Liver (tissue), 9 donors: ENCODE data around the gene NDUFAF8. TPM values are rescaled to one million over a fixed set of nuclear protein-coding genes. Genes with fewer than 3 reads are reported as not detected.

Experiments
- DNase-seq: peaks from one replicate; pipeline ENCODE4 v3.0.0-alpha.2; 2017; ENCODE audit warnings: low spot score
- H3K27ac ChIP-seq, 2 donors: one replicate each; pipeline ENCODE4 v1.7.0; 2013; ENCODE audit warnings: inconsistent platforms in 2 of 2, low read length in 2 of 2, control low read depth in 1 of 2, low read depth in 1 of 2, mild to moderate bottlenecking in 1 of 2
- H3K27me3 ChIP-seq, 4 donors: one replicate each; pipeline versions ENCODE4 v1.6.1 to v1.7.0; 2013; ENCODE audit warnings: low read length in 3 of 4, inconsistent platforms in 1 of 4, mild to moderate bottlenecking in 1 of 4, moderate library complexity in 1 of 4; ENCODE audit not compliant: control insufficient read depth in 4 of 4, insufficient read depth in 4 of 4
- H3K36me3 ChIP-seq, 4 donors: one replicate each; pipeline versions ENCODE4 v1.6.1 to v1.7.0; 2013; ENCODE audit warnings: low read length in 3 of 4, mild to moderate bottlenecking in 3 of 4, low read depth in 1 of 4, moderate library complexity in 1 of 4; ENCODE audit not compliant: control insufficient read depth in 4 of 4, insufficient read depth in 3 of 4
- H3K4me1 ChIP-seq, 4 donors: one replicate each; pipeline versions ENCODE4 v1.6.1 to v1.7.0; 2013; ENCODE audit warnings: low read length in 3 of 4, mild to moderate bottlenecking in 3 of 4, moderate library complexity in 1 of 4; ENCODE audit not compliant: control insufficient read depth in 4 of 4, insufficient read depth in 4 of 4
- H3K4me3 ChIP-seq, 3 donors: one replicate each; pipeline versions ENCODE4 v1.6.1 to v1.7.0; 2013; ENCODE audit warnings: low read length in 3 of 3, control low read depth in 1 of 3, low read depth in 1 of 3, mild to moderate bottlenecking in 1 of 3
- H3K9ac ChIP-seq, 2 donors: one replicate each; pipeline ENCODE4 v1.7.0; 2013; ENCODE audit warnings: low read length in 2 of 2, mild to moderate bottlenecking in 2 of 2, moderate library complexity in 2 of 2, control low read depth in 1 of 2, low read depth in 1 of 2
- H3K9me3 ChIP-seq, 4 donors: one replicate each; pipeline versions ENCODE4 v1.6.1 to v1.7.0; 2013; ENCODE audit warnings: low read length in 3 of 4; ENCODE audit not compliant: control insufficient read depth in 4 of 4
- EGR1 ChIP-seq, 2 donors: IDR thresholded peaks; 2 replicates each; pipeline ENCODE4 v1.6.1; 2016 to 2018; ENCODE audit warnings: antibody characterized with exemption in 2 of 2, low read depth in 2 of 2
- FOXA2 ChIP-seq: IDR thresholded peaks from 2 replicates; pipeline ENCODE4 v1.6.1; 2016; ENCODE audit warnings: antibody characterized with exemption
- GABPA ChIP-seq, 2 donors: IDR thresholded peaks in 1 of 2; conservative IDR thresholded peaks in 1 of 2; 2 replicates each; pipeline ENCODE4 v1.6.1; 2016; ENCODE audit warnings: antibody characterized with exemption in 2 of 2, mild to moderate bottlenecking in 1 of 2, moderate library complexity in 1 of 2
- HNF4A ChIP-seq, 2 donors: conservative IDR thresholded peaks; 2 replicates each; pipeline ENCODE4 v1.6.1; 2016; ENCODE audit warnings: antibody characterized with exemption in 2 of 2, mild to moderate bottlenecking in 2 of 2
- HNF4G ChIP-seq: IDR thresholded peaks from 2 replicates; pipeline ENCODE4 v1.6.1; 2016; ENCODE audit warnings: antibody characterized with exemption
- JUND ChIP-seq, 2 donors: IDR thresholded peaks; 2 replicates each; pipeline ENCODE4 v1.6.1; 2016; ENCODE audit warnings: antibody characterized with exemption in 2 of 2
- NR2F2 ChIP-seq: IDR thresholded peaks from 2 replicates; pipeline ENCODE4 v1.6.1; 2016; ENCODE audit warnings: antibody characterized with exemption
- RAD21 ChIP-seq, 2 donors: IDR thresholded peaks; 2 replicates each; pipeline ENCODE4 v1.6.1; 2016; ENCODE audit warnings: antibody characterized with exemption in 2 of 2, mild to moderate bottlenecking in 2 of 2
- RXRA ChIP-seq, 2 donors: IDR thresholded peaks; 2 replicates each; pipeline ENCODE4 v1.6.1; 2017 to 2018; ENCODE audit warnings: antibody characterized with exemption in 2 of 2, mild to moderate bottlenecking in 1 of 2
- SP1 ChIP-seq: IDR thresholded peaks from 2 replicates; pipeline ENCODE4 v1.6.1; 2018; ENCODE audit warnings: antibody characterized with exemption, mild to moderate bottlenecking
- TAF1 ChIP-seq: conservative IDR thresholded peaks from 2 replicates; pipeline ENCODE4 v1.6.1; 2016; ENCODE audit warnings: antibody characterized with exemption, mild to moderate bottlenecking
- YY1 ChIP-seq: IDR thresholded peaks from 2 replicates; pipeline ENCODE4 v1.6.1; 2016; ENCODE audit warnings: antibody characterized with exemption, mild to moderate bottlenecking
- WGBS: extraction: QIAGEN DNeasy Blood & Tissue Kit; methylation state at CpG from one replicate; pipeline ENCODE4 v1.1.7; 2013; 5-methylcytosine and 5-hydroxymethylcytosine counted together
- polyA plus RNA-seq, 2 donors: library from polyadenylated mRNA; stranded (reverse) in 1 of 2; unstranded in 1 of 2; fragments of 200-250 nt in 1 of 2; fragments of >200 nt in 1 of 2; fragmentation: Nextera tagmentation in 1 of 2; extraction: Ambion mirVana in 1 of 2; gene quantifications; one replicate each; pipeline versions ENCODE4 v1.2.1 to v1.2.3, GENCODE V29; 2013 to 2015
- total RNA-seq, 2 donors: library from RNA; depleted of rRNA; stranded (reverse); fragments of >200 nt; gene quantifications; one replicate each; pipeline ENCODE4 v1.2.3, GENCODE V29; 2014
- TF ChIP-seq, protein P1 (sequence below): IDR thresholded peaks from 2 replicates; pipeline ENCODE4 v1.6.1; 2016; ENCODE audit warnings: antibody characterized with exemption, mild to moderate bottlenecking
- TF ChIP-seq, protein P2 (sequence below): IDR thresholded peaks from 2 replicates; pipeline ENCODE4 v1.6.1; 2016; ENCODE audit warnings: antibody characterized with exemption
- TF ChIP-seq, protein P3 (sequence below): fragments of 150-350 bp; IDR thresholded peaks from 2 replicates; pipeline ENCODE4 v1.5.1; 2017; ENCODE audit warnings: improper control_type of control experiment, low read depth, low read length; ENCODE audit not compliant: missing input control
- TF ChIP-seq, protein P4 (sequence below): IDR thresholded peaks from 2 replicates; pipeline ENCODE4 v1.6.1; 2016; ENCODE audit warnings: antibody characterized with exemption
- donor health status: healthy.
- donor health status: healthy.
- donor health status: healthy.
- donor health status: healthy.
- donor health status: healthy.

NDUFAF8 gene
- total and polyA plus RNA-seq, 4 donors: 8.3 to 67.4 (median 15.5) TPM

DNA sequence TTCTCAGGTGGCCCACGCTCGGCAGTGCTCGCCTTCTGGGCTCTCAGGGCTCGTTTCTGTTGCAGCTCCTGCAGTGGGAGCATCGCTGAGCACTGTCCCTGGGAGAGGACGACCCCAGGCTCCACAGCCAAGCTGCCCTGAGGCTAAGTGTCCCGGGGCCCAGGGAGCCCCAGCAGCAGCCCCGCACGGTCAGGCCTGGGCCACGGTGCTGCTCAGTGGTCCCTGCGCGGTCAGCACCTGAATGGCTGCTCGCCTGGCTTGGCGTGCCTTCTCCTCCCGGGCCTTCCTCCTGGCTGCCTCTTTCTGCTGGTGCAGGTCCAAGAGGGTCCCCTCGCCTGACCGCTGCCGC is 39.7 kb upstream of the NDUFAF8 start (continued):
- TF ChIP-seq, protein P1, sequence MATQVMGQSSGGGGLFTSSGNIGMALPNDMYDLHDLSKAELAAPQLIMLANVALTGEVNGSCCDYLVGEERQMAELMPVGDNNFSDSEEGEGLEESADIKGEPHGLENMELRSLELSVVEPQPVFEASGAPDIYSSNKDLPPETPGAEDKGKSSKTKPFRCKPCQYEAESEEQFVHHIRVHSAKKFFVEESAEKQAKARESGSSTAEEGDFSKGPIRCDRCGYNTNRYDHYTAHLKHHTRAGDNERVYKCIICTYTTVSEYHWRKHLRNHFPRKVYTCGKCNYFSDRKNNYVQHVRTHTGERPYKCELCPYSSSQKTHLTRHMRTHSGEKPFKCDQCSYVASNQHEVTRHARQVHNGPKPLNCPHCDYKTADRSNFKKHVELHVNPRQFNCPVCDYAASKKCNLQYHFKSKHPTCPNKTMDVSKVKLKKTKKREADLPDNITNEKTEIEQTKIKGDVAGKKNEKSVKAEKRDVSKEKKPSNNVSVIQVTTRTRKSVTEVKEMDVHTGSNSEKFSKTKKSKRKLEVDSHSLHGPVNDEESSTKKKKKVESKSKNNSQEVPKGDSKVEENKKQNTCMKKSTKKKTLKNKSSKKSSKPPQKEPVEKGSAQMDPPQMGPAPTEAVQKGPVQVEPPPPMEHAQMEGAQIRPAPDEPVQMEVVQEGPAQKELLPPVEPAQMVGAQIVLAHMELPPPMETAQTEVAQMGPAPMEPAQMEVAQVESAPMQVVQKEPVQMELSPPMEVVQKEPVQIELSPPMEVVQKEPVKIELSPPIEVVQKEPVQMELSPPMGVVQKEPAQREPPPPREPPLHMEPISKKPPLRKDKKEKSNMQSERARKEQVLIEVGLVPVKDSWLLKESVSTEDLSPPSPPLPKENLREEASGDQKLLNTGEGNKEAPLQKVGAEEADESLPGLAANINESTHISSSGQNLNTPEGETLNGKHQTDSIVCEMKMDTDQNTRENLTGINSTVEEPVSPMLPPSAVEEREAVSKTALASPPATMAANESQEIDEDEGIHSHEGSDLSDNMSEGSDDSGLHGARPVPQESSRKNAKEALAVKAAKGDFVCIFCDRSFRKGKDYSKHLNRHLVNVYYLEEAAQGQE: no peak
- no peak for TF ChIP-seq TAF1

DNA sequence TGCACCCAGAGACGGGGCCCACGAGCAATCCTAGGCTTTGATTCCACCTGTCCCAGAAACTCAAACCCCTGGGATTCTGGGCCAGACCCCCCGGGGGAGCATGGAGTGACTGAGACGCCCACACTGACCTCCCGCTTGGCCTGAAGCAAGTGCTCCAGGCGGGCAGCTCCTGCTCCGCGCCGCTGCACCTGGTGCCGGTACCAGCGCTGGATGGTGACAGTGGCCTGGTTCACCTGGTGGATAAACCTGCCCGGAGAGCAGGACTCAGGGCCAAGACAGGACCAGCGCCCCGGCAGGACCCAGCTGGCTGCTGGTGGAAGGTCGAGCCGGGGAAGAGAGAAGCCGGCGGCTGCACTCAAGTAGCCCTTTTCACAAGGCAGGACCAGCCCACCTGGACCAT is 38.9 kb upstream of the NDUFAF8 start:
- Histone ChIP-seq H3K9me3 (no peaks in the 10 kb centered on the region), H3K36me3 (no peaks in the 10 kb centered on the region), H3K9ac (no peak overlapping the region), H3K27me3 (no peaks in the 10 kb centered on the region), H3K27ac (no peak overlapping the region), H3K4me1 (no peaks in the 10 kb centered on the region), H3K4me3 (no peak overlapping the region)
- 93% methylated on average over 18 of the region's 18 CpGs for WGBS
- TF ChIP-seq FOXA2 (no peak), SP1 (no peak), HNF4A (conservative IDR thresholded peaks at IDR 0.05) (no peak), EGR1 (IDR thresholded peaks at IDR 0.05; ENCODE audit: low read depth in 2 of 2) (no peak), HNF4G (no peak), GABPA (IDR thresholded peaks at IDR 0.05 in 1 of 2, conservative IDR thresholded peaks at IDR 0.05 in 1 of 2) (no peak), JUND (IDR thresholded peaks at IDR 0.05) (no peak), NR2F2 (no peak), RAD21 (IDR thresholded peaks at IDR 0.05) (no peak), YY1 (no peak), RXRA (IDR thresholded peaks at IDR 0.05) (no peak), TAF1 (no peak)
- TF ChIP-seq, protein P2, sequence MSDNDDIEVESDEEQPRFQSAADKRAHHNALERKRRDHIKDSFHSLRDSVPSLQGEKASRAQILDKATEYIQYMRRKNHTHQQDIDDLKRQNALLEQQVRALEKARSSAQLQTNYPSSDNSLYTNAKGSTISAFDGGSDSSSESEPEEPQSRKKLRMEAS: no peak
- TF ChIP-seq, protein P1: no peak
- TF ChIP-seq, protein P3, sequence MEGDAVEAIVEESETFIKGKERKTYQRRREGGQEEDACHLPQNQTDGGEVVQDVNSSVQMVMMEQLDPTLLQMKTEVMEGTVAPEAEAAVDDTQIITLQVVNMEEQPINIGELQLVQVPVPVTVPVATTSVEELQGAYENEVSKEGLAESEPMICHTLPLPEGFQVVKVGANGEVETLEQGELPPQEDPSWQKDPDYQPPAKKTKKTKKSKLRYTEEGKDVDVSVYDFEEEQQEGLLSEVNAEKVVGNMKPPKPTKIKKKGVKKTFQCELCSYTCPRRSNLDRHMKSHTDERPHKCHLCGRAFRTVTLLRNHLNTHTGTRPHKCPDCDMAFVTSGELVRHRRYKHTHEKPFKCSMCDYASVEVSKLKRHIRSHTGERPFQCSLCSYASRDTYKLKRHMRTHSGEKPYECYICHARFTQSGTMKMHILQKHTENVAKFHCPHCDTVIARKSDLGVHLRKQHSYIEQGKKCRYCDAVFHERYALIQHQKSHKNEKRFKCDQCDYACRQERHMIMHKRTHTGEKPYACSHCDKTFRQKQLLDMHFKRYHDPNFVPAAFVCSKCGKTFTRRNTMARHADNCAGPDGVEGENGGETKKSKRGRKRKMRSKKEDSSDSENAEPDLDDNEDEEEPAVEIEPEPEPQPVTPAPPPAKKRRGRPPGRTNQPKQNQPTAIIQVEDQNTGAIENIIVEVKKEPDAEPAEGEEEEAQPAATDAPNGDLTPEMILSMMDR: no peak
- TF ChIP-seq, protein P4, sequence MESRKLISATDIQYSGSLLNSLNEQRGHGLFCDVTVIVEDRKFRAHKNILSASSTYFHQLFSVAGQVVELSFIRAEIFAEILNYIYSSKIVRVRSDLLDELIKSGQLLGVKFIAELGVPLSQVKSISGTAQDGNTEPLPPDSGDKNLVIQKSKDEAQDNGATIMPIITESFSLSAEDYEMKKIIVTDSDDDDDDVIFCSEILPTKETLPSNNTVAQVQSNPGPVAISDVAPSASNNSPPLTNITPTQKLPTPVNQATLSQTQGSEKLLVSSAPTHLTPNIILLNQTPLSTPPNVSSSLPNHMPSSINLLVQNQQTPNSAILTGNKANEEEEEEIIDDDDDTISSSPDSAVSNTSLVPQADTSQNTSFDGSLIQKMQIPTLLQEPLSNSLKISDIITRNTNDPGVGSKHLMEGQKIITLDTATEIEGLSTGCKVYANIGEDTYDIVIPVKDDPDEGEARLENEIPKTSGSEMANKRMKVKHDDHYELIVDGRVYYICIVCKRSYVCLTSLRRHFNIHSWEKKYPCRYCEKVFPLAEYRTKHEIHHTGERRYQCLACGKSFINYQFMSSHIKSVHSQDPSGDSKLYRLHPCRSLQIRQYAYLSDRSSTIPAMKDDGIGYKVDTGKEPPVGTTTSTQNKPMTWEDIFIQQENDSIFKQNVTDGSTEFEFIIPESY: no peak
- DNase-seq: no peak
